ENCODE results near the gene SUMF1. TPM values are rescaled to one million over a fixed set of nuclear protein-coding genes. Genes with fewer than 3 reads are reported as not detected.

Gene SUMF1
- total and polyA plus RNA-seq, 4 donors, result 13.0 to 34.2 (median 23.5) TPM

GRCh38 chr3:4426782-4427344 lies 40.2 kb downstream of the SUMF1 start:
- DNase-seq (ENCODE audit: low spot score), result no peak
- peaks cover 0 to 6% (median 1%) of the 10 kb centered on the region in 4 donors for H3K9me3 ChIP-seq (ENCODE audit: control insufficient read depth in 4 of 4, low read length in 3 of 4)
- TF ChIP-seq REST (IDR thresholded peaks at IDR 0.05) (no peak), CTCF (IDR thresholded peaks at IDR 0.05; ENCODE audit: low read depth, low read length, missing input control) (no peak), JUND (IDR thresholded peaks at IDR 0.05) (peak in 1 of 2 donors; percentile 24), TAF1 (conservative IDR thresholded peaks at IDR 0.05) (no peak), SP1 (IDR thresholded peaks at IDR 0.05) (no peak)
- no peak overlapping the region for H3K4me3 ChIP-seq (ENCODE audit: low read depth in 1 of 3, low read length in 3 of 3)
- H3K4me1 ChIP-seq (ENCODE audit: control insufficient read depth in 4 of 4, insufficient read depth in 4 of 4, low read length in 3 of 4), result no peaks in the 10 kb centered on the region
- peaks cover 0 to 4% (median 1%) of the 10 kb centered on the region in 4 donors for H3K36me3 ChIP-seq (ENCODE audit: control insufficient read depth in 4 of 4, insufficient read depth in 3 of 4, low read depth in 1 of 4, low read length in 3 of 4)
- H3K27ac ChIP-seq (ENCODE audit: low read depth in 1 of 2, low read length in 2 of 2), result no peak overlapping the region
- no peaks in the 10 kb centered on the region for H3K27me3 ChIP-seq (ENCODE audit: control insufficient read depth in 4 of 4, insufficient read depth in 4 of 4, low read length in 3 of 4)
- H3K9ac ChIP-seq (ENCODE audit: low read depth in 1 of 2, low read length in 2 of 2), result no peak overlapping the region
- WGBS, result 76% methylated on average over 4 of the region's 4 CpGs

- no peak for DNase-seq (ENCODE audit: low spot score)
- H3K27me3 ChIP-seq (ENCODE audit: control insufficient read depth in 4 of 4, insufficient read depth in 4 of 4, low read length in 3 of 4), result no peaks in the 10 kb centered on the region
- no peak overlapping the region for H3K4me3 ChIP-seq (ENCODE audit: low read depth in 1 of 3, low read length in 3 of 3)
- no peaks in the 10 kb centered on the region for H3K4me1 ChIP-seq (ENCODE audit: control insufficient read depth in 4 of 4, insufficient read depth in 4 of 4, low read length in 3 of 4)
- TF ChIP-seq EGR1 (IDR thresholded peaks at IDR 0.05; ENCODE audit: low read depth in 2 of 2) (no peak), TAF1 (conservative IDR thresholded peaks at IDR 0.05) (no peak), RXRA (IDR thresholded peaks at IDR 0.05) (no peak), CTCF (IDR thresholded peaks at IDR 0.05; ENCODE audit: low read depth, low read length, missing input control) (no peak)
- TF ChIP-seq, protein P1, sequence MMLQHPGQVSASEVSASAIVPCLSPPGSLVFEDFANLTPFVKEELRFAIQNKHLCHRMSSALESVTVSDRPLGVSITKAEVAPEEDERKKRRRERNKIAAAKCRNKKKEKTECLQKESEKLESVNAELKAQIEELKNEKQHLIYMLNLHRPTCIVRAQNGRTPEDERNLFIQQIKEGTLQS (IDR thresholded peaks at IDR 0.05), result no peak
- no peaks in the 10 kb centered on the region for H3K36me3 ChIP-seq (ENCODE audit: control insufficient read depth in 4 of 4, insufficient read depth in 3 of 4, low read depth in 1 of 4, low read length in 3 of 4)
- no peak overlapping the region for H3K9ac ChIP-seq (ENCODE audit: low read depth in 1 of 2, low read length in 2 of 2)
- H3K9me3 ChIP-seq (ENCODE audit: control insufficient read depth in 4 of 4, low read length in 3 of 4), result peaks cover 0 to under 1% (median 0%) of the 10 kb centered on the region in 4 donors
- H3K27ac ChIP-seq (ENCODE audit: low read depth in 1 of 2, low read length in 2 of 2), result no peak overlapping the region
- 84% methylated on average over 3 of the region's 3 CpGs for WGBS
Observed at GRCh38 chr3:4426261-4426781, 40.7 kb downstream of the SUMF1 start.
